Activated CD8-positive, alpha-beta memory T cell treated with anti-CD3 and anti-CD28 coated beads for 4 hours (primary cell): ENCODE data around the gene TFAP2D.

Experiments used
- DNase-seq, 2 donors: peaks; one replicate each; pipeline ENCODE4 v3.0.0-alpha.2; 2020; ENCODE audit warnings: low read depth in 2 of 2

The TFAP2D gene

DNA sequence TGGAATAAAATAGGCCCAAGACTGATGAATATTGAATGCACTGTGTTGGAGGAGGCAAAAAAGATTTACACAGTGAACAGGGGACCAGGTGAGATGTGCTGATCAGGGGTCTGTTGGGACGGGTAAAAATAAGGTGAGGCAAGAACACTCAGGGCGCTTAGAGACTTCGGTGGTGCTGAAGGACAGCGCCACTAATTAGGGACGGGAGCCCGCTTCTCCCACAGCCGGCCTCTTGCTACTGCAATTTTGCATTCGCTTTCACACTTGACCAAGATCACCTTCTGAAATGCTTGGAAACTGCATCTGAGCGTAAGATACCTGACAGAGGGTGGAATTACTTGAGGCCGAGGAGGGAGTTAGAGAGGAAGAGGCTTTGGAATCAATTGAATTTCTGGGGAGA lies 7.3 kb downstream of the TFAP2D start:
- DNase-seq: no peak

DNA sequence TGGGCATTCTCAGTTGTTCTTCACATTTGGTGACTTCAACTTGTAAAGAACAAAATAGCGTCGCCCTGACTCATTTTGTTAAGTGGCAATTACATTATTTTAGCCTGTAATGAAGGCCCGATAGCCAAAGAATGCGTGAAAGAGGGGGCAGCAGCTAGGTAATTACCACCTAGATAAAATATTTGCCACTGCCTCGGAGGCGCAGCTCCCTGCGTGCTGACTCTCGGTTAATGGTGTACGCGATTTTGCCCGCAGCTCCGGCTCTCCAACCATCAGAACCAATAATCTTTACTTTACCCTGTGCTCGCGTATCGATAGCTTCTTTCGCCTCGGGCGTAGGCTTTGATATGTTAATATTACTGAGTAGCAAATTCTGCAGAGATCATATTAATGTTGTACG lies 8.7 kb downstream of the TFAP2D start:
- DNase-seq: no peak

DNA sequence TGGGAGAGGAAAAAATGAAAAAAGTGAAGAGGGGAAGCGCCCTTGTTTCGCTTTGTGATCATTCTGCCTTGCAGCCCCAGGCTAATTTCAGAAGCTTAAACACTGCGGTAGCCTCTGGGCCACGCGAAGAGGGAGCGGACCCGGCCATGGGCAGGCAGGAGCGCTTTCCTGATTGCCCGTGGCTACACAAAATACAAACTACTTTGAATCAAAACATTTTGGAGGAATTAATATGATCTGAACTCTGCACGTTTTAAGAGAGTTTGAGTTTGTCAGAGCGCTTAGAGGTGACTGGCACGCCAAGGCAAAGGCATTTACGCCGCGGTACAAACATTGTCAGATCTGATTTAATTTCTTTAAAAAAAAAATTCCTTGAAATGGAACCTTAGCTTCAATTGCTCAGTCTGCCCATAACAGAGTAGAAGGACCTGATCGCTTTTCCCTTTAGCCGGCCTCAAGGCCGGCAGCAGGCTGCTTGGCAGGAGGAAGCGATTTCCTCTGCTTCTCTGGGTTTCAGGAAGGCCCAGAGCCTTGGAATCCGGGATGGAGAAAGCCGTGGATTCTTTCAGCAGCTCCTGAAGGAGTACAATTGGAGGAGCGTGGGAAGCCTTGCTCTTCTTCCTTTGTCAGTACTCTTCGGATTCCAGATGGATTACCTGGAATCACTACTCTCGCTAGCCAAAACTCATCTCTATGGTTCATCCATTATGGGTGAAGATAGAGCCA lies 9.7 kb downstream of the TFAP2D start:
- no peak for DNase-seq

DNA sequence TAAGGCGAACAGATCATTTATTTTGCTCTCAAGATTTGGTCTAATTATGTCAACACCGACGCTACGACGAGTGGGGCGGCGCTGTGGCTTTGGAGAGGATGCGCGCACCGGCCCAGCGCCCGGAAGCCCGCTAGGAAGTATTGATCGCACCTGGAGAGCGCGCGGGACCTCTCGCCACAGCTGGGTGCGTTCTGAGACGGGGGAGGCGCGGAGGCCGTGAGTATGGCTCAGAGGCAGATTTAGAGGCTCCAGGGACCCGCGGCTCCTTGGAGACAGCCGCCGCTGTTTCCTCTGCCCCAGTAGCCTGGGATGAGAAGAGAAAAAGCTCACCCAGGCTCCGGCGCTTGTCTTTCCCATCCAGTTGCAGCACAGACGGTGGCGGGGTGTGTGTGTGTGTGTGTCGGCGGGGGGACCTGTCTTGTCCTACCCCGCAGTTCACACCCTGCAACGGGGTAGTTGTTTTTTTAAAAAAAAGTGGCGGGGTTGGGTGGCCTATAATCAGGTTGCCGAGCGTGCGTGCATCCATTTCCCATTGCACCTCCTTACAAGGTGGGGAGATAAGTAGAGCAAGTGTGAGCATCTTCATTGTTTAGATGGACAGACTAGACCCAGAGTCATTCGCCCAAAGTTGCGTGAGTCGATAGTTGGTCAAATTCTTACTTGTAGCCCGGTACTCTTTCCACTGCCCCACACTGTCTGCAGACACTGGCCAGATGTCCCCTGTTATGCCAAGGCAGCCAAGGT lies 11.2 kb downstream of the TFAP2D start:
- DNase-seq: no peak

DNA sequence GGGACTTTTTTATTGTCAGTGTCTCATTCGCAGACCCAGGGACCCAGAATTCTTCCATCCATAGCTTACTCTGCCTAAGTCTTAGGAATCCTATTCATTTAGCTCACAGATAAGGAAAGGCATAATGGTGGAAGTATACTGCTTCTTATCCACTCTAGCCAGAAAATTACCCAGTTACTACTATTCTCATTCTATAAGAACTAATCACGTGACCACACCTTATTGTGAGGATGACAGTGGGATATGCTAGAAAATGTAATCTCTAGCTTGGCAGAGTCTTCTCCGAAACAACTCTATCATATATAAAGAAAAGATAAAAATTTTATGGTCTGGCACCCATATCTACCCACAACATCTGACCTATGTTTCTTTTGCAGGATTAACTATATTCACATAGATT lies 21.2 kb downstream of the TFAP2D start:
- no peak for DNase-seq

DNA sequence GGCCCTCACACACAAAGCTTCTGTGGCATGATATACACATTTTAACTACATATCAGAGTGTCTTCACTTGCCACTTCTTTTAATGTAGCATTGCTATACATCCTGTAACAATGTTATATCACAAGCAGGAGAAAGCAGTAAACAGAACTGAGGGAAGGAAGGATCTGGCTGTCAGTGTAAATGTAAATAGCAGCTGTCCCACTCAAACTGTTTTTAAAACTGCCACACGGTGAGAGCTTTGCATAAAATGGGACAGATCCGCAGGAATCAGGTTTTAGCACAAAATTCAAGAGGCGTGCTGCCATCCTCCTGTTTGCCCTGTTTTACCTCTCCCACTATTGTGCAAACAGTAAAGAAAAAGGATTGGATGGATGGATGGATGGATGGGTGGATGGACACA lies 28.8 kb downstream of the TFAP2D start:
- DNase-seq: no peak

DNA sequence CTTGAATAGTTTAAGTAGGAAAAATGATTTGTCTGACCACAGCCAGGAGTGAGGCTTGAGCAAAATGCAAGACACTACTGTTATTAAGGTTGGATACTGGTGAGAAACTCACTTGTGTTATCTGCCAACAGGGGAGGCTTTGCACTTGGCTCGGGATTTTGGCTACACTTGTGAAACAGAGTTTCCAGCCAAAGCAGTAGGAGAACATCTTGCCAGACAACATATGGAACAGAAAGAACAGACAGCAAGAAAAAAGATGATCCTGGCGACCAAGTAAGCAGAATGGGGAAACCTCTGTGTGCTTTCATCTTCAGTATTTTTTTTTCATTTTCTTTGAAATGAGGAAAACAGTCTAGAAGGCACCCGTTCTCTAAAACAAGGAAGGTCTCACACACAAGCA lies 31.6 kb downstream of the TFAP2D start:
- no peak for DNase-seq

DNA sequence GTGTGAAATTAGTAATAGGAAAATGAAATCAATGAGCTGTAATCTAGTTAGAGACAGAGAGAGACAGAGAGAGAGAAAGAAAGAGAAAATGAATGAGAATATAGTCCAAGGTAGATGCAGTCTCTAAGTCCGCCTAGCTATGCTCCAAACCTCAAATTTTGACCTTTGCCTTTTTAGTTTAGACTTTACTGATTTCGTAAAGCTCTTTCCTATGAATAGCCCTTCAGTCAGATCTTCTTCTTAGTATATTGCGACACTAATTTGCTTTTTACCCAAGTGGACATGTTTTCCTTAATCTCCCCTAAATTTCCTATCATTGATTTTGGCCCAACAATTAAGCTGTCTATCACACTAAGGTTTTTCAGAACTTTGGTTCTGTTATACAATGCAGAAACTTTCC lies 49.5 kb downstream of the TFAP2D start:
- no peak for DNase-seq

DNA sequence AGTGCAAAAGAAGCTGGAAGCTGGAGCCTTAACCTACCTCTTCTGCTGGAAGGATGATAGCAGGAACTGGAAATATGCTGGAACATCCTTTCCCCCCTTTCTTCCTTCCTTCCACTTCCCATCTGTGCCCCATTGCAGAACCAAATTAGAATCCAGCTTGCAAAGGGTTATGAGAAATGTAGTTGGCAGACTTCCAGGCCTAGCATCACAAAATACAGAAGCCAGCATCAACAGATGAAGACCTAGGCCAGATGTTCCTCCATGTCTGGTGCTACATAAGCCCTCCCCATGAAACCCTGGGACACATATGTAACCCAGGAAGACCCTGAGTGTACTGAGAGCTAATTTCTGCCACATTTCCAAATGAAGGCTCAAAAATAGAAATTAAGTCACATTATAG lies 65.4 kb downstream of the TFAP2D start:
- DNase-seq: no peak

DNA sequence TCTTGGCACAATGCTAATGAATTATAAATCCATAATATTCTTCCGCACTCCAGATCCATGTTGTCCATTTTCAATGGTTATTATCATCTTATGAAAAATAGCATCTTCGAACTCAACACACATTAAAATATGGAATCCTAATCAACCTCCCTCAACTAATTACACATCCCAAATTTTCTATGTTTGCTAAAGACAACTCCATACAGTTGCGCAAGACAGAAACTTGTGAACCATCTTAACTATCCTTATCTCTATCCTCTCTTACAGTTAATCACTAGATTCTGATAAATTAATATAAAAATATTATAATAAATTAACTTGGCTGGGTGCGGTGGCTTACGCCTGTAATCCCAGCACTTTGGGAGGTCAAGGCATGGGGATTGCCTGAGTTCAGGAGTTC lies 67.1 kb downstream of the TFAP2D start:
- DNase-seq: no peak

DNA sequence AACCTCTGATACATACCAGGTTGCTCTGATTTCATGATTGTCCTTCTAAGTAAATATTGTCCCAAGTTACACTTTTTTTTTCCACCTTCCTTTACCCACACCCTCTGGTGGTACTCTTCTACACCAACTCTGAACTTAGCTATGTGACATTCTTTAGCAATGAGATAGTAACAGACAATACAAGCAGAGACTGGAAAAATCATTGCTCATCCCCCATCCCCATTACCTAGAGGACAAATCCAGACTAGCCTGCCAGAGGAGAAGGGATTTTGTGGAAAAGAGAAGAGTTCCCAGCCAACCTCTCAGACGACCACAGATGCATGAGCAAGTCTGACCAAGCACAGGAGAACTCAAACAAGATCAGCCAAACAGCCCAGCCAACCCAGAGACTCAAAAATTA lies 72.6 kb downstream of the TFAP2D start:
- no peak for DNase-seq

DNA sequence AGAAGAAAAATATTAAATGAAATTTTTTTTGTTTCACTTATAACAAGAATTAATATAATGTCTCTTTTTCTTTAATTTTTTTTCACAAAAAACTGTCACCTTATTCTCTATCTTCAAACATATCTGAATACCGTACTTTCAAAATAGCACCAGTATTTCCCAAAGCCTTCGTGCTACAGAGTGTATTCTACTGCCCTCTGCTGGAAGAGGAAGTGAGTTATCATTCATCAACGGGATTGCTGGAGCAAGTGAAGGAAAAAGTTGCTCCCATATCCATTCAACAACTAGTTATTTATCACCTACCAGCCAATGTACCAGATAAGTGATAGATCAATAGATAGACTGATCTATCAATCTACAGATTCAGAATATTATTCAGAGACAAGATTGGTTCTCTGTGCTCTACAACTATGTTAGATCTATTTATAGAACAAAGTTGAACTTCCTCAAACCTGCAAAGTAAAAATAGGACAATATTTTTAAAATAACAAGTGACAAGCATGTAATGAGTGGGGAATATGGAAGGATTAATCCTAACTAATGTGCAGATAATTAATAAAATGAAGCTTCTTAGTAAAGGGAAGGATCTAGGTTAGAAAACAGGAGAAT lies 78.7 kb downstream of the TFAP2D start:
- no peak for DNase-seq

DNA sequence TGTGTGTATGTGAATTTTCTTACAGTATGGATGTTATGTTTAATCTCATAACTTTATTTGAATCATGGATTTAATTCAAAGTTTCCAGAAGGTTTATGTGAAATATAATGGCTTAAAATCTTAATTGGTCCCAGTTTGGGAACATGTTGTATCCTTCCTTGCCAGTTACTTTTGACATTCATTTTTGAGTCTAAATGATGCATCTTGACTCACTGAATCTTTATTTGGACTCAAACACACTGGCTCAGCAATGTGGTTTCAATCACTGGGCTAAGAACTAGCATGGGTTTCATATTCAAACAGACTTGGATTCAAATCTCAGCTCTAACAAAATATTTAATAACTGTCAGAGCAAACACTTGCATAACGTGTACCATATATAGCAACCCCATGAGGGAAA lies 79.4 kb downstream of the TFAP2D start:
- no peak for DNase-seq

DNA sequence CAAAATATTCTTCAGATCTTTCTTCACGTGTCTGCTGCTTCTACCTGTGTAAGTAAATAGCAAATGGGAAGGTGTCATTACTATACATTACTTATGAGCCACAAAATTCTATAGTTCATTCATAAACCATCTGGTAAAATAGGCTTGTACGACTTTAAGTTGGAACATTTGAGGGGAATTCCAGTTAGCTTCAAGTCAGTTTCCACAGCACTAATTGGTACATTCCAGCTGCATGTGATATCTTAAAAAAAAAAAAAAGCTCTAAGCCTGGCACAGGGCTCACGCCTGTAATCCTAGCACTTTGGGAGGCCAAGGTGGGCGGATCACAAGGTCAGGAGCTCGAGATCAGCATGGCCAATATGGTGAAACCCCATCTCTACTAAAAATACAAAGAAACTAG lies 82.2 kb downstream of the TFAP2D start:
- DNase-seq: no peak

DNA sequence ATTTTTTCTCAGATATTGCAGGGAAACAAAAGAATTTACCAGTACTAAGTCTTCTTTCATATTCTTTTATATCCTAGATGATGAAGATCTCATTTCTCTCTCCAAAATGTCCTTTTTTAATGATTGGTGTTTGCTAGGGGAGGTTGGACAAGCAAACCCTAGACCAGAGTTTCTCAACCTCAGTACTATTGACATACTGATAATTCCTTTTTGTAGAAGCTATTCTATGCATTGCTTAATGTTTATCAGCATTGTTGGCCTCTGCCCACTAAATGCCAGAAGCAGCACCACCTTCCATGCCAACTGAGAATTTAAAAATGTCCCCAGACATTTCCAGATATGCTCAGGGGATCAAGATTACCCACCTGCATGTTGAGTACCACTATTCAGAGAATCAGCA lies 91.0 kb downstream of the TFAP2D start:
- DNase-seq: no peak

DNA sequence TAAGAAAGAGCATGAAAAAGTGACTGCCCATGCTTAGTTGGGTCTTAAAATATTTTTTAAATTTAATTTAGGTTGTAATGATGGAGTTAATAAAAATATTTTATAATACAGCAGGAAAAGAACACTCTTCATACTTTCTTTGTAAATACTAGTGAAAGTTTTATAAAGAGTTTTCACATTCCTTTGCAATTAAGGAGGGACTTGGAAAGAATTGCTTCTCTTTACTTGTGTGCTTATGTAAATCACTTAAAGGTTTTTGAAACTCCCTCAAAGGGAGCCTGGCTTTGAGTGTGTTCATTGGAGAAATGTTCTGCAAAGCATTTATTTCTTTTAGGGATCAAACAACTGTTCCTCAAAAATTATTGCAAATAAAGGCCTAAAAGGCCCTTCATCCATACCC lies 93.7 kb downstream of the TFAP2D start:
- DNase-seq: no peak

DNA sequence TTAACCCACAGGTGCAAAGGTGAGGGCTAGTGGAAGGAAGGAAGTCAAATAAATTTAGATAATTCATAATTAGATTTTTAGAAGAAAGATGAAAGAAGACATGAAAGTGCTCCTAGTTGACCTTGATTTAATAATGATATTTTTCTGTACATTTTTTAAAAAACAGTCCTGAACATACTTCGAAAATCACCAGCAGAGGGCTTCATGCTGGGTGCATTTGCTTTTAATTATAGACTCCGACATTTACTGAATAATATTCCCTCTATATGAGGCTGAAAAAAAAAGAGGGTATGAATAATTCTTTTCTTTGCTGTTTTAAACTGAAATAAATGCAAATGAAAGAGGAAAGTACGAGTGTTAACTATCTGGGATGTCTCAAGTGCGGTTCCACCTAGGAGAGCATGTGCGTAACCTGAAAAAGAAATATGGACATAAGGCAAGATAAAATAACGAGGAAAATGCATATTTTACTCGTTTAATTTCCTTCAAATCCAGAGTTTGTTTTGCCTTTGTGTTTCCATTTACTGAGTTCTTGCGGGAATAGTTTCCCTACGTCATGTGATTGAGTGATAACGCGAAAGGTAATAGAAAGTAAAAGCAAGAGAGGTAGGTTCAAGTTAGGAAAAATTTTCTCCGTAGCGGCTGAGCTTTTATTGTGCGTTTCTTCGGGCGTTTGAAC lies 102.2 kb downstream of the TFAP2D start:
- no peak for DNase-seq

DNA sequence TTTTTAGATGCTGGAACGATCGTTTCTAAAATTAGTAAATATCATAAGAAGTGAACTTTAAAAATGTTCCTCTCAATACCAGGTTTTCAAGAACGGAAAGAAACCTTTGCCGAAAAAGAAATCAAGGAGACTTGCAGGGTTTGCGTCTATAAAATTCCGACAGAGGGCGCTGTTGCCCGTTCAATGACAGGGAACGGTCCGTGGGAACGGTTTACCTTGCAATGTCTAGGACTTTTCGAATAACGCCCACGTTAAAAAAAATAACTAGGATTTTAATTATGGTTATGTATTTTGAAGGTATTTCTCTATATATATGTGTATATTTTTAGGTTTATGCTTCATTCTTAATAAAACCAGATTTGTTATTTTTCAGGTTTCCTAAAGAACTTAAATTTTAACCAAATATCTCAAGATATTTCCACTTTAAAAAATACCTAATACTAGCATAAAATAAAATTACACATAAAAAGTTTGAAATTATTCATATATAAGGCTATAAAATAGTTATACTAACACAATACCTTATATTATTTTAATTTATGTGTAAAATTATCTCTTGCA lies 102.9 kb downstream of the TFAP2D start:
- peak in 1 of 2 donors; percentile 5 for DNase-seq

DNA sequence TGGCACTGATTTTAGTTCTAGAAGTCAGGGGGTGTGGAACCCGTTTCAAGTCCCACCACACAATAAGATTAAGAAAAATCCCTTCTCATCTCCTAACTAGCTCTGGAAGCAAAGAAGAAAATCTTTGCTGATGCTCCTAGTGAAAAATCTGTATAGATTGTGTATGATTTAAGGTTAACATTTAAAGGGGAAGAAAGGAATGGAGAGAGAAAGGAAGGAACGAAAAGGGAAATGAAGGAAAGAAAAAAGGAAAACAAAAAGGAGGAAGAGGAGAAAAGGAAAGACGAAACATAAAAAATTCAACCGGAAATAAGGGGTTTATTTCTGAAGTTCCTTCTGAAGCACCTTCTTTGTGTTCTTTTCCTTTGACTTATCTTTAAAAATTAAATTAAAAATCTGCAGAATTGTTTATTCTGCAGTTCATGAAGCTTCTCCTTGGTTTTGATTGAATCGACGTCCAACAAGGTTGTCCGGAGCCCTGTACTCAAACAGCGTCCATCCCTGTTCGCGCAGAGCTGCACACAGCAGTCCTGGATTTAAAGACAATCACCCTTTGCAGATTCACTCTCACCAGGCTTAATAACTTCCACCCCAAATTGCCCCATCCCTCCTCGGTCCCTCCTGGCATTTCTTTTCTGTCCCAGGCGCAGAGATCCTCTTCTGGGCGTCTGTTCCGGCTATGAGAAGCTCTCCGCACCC lies 103.8 kb downstream of the TFAP2D start:
- DNase-seq: no peak

DNA sequence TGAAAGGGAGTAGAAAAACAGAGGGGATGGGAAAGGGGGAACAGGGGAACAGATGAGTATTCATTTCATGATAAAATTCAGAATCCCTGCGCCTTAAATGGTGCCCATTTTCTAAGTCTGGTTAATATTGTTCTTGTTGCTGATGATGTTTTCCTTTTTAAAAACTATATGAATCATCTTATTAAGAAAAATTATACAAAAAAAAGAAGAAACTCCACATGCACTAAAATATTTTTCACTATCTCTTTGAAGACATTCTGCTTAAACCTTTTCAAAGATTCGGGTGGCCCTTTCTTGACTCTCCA lies 104.3 kb downstream of the TFAP2D start:
- DNase-seq: no peak

DNA sequence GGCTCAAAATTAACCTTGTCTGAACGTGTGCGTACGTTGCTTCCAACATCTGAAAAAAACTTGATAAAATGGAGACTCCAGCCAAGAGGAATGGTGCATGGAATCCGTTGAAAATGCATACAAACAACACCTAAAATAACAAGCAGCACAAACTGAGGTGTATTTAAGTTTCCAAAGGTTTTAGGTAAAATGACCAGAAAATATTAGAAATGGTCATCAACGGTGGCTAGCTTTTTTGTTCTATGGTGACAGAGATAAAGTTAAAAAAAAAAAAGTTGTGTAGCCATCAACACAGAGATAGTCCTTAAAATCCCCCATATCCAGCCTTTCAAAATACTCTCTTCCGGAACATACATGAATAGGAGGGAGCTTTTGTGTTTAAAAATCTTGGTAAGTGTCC lies 104.7 kb downstream of the TFAP2D start:
- DNase-seq: no peak

DNA sequence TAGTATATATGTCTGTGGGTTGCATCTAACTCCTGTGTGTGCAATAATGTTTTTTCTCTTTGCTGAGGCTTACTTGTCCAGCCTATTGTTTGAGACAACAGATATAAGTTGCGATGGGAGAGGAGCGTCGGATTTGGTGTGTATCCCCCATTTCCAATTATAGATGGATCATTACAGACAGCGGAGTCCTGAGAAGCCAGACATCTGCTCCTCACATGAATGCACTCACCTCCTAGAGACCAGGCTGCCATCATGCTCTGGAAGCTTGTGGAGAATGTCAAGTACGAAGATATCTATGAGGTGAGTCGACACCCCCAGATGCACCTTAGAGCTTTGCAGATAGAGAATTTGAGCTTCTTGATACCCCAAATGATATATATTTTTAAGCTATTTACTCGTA lies 105.3 kb downstream of the TFAP2D start, which contains the start of gene TFAP2B:
Gene TFAP2B, plus strand, starts transcription at position 199 of the 400 bp plus-strand sequence. Its CDS starts 21 bp downstream, at position 220.
- DNase-seq: no peak
